Calu3 (cell line): ENCODE measurements around the gene HDGFL3. TPM values are rescaled to one million over a fixed set of nuclear protein-coding genes. Genes with fewer than 3 reads are reported as not detected.

ENCODE experiments used
- BruUV-seq: library from RNA; stranded (reverse); fragments of 400-500 nt; replicated peaks from 2 replicates; lab custom pipeline; 2021; lab: Mats Ljungman, UMichigan
- CTCF ChIA-PET: fragments of 300-600 bp; sonication (Branson Sonifier 250); formaldehyde crosslinking; loops from one replicate; lab custom pipeline; 2022; ENCODE audit warnings: antibody characterized with exemption; lab: Charles Lee
- DNase-seq: peaks from one replicate; pipeline ENCODE4 v3.0.0; 2022
- H3K27ac Mint-ChIP-seq: one replicate; pipeline ENCODE4 v1.8.0; 2022; ENCODE audit warnings: mixed read lengths; ENCODE audit not compliant: unreplicated experiment
- H3K27me3 Mint-ChIP-seq: one replicate; pipeline ENCODE4 v1.8.0; 2022; ENCODE audit warnings: mixed read lengths; ENCODE audit not compliant: unreplicated experiment
- H3K36me3 Mint-ChIP-seq: one replicate; pipeline ENCODE4 v1.8.0; 2022; ENCODE audit warnings: mild to moderate bottlenecking, moderate library complexity, mixed read lengths; ENCODE audit not compliant: insufficient read depth, unreplicated experiment
- H3K4me1 Mint-ChIP-seq: one replicate; pipeline ENCODE4 v1.8.0; 2022; ENCODE audit warnings: mild to moderate bottlenecking, low read depth, mixed read lengths; ENCODE audit not compliant: unreplicated experiment
- H3K4me3 Mint-ChIP-seq: one replicate; pipeline ENCODE4 v1.8.0; 2022; ENCODE audit warnings: mild to moderate bottlenecking, low read depth, moderate library complexity, mixed read lengths; ENCODE audit not compliant: unreplicated experiment
- H3K9me3 Mint-ChIP-seq: one replicate; pipeline ENCODE4 v1.8.0; 2022; ENCODE audit warnings: low read depth, mixed read lengths; ENCODE audit not compliant: unreplicated experiment
- intact Hi-C: fragments of 100-400 bp; cut with micrococcal nuclease; formaldehyde crosslinking; loops from one replicate; pipeline ENCODE4 v1.10.0; 2022; ENCODE audit not compliant: unreplicated experiment
- total RNA-seq: library from RNA; stranded (reverse); gene quantifications from 2 replicates; pipeline ENCODE4 v1.2.3, GENCODE V29; 2022
- TF ChIP-seq, protein P1 (sequence below): fragments of 200-600 bp; IDR thresholded peaks from one replicate; pipeline ENCODE4 v1.8.0; 2022; ENCODE audit warnings: antibody characterized with exemption; ENCODE audit not compliant: unreplicated experiment

HDGFL3 gene
- total RNA-seq, 1 experiment from 2014 or later, result 69.4 TPM

- no TSS peak for BruUV-seq
- H3K4me1 Mint-ChIP-seq, result peaks cover 11% of the 10 kb centered on the region
- no peak overlapping the region for H3K27ac Mint-ChIP-seq
- peaks cover 4% of the 10 kb centered on the region for H3K9me3 Mint-ChIP-seq
- H3K4me3 Mint-ChIP-seq, result no peak overlapping the region
- intact Hi-C loops, result no loop called here
- peaks cover 5% of the 10 kb centered on the region for H3K36me3 Mint-ChIP-seq
- CTCF ChIA-PET, result interaction anchor here (1.0 kb wide), 1 partner anchor 19 kb away, joined by 3 read pairs; no protein-coding TSS in a partner anchor
- peaks cover 34% of the 10 kb centered on the region for H3K27me3 Mint-ChIP-seq
- DNase-seq, result no peak
- TF ChIP-seq, protein P1, sequence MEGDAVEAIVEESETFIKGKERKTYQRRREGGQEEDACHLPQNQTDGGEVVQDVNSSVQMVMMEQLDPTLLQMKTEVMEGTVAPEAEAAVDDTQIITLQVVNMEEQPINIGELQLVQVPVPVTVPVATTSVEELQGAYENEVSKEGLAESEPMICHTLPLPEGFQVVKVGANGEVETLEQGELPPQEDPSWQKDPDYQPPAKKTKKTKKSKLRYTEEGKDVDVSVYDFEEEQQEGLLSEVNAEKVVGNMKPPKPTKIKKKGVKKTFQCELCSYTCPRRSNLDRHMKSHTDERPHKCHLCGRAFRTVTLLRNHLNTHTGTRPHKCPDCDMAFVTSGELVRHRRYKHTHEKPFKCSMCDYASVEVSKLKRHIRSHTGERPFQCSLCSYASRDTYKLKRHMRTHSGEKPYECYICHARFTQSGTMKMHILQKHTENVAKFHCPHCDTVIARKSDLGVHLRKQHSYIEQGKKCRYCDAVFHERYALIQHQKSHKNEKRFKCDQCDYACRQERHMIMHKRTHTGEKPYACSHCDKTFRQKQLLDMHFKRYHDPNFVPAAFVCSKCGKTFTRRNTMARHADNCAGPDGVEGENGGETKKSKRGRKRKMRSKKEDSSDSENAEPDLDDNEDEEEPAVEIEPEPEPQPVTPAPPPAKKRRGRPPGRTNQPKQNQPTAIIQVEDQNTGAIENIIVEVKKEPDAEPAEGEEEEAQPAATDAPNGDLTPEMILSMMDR, result no peak
These were observed 98.1 kb downstream of the HDGFL3 start for GRCh38 chr15:83109532-83109931.

DNA sequence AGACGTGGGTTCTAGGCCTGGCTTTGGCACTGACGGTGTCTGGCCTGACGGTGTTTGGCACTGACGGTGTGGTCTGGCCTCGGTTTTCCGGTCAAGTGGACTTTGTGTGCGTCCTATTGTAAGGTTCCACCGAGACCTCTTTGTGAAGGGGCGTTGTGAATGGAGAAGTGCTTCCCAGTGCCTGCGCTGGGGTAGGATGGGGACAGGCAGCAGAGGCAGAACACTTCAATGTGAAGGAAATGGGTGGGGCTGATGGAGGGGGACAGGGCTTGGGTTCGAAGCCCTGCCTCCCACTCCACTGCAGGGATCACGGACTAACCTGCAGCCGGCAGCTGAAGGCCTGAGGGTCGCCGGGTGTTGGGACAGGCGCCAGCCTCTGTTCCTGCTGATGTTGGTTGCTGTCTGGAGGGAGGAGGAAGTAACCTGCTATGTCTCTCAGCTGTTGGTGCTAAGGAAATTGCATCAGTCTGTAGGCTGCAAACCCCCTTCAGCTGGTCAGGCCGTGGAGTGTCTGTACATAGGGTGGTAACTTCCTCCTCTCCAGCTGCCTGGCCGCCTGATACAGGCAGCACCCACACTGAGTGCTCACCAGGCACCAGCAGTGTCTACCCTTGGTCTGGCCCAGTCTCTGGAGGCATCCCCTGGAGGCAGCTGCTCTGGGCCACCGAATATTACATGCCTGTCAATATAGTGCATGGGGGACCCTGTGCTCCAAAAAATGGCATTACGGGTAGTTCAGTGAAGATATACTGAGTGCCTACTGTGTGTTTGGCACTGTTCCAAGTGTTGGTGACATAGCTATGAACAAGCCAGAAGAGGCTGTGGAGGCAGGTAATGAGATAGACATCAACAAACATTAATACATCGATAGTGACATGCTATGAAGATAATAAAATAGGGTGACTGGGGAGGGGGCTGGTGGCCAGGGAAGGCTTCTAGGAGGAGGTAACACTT lies 99.1 kb downstream of the HDGFL3 start:
- no peak overlapping the region for H3K27ac Mint-ChIP-seq

DNA sequence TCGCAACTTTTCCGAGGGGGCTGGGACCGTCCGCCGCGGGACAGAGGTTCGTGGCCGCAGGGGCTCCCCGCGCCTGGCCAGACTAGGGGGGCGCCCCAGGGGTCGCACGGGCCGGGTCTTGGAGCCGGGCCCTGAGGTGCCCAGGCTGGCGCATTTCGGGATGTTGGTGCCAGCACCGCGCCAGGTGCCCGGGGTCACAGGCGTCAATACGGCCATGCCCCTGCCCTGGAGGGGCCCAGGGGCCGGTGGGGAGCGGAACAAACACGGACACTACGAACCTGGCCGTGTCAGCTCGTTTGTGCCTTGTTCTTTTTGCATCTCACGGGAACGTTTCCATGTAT lies 99.8 kb downstream of the HDGFL3 start:
- no TSS peak for BruUV-seq
- CTCF ChIA-PET, result no interaction called here
- H3K36me3 Mint-ChIP-seq, result peaks cover 5% of the 10 kb centered on the region
- TF ChIP-seq, protein P1, result no peak
- H3K27me3 Mint-ChIP-seq, result peaks cover 36% of the 10 kb centered on the region
- peaks cover 11% of the 10 kb centered on the region for H3K4me1 Mint-ChIP-seq
- intact Hi-C loops, result no loop called here
- no peak for DNase-seq
- H3K4me3 Mint-ChIP-seq, result no peak overlapping the region
- peaks cover 4% of the 10 kb centered on the region for H3K9me3 Mint-ChIP-seq
- H3K27ac Mint-ChIP-seq, result no peak overlapping the region

More for the DNA sequence above, 99.1 kb downstream of the HDGFL3 start:
- peaks cover 4% of the 10 kb centered on the region for H3K9me3 Mint-ChIP-seq
- BruUV-seq, result no TSS peak
- DNase-seq, result peak; percentile 14
- intact Hi-C loops, result no loop called here
- H3K27me3 Mint-ChIP-seq, result peaks cover 34% of the 10 kb centered on the region
- H3K4me1 Mint-ChIP-seq, result peaks cover 11% of the 10 kb centered on the region
- CTCF ChIA-PET, result no interaction called here
- TF ChIP-seq, protein P1, result no peak
- H3K4me3 Mint-ChIP-seq, result no peak overlapping the region
- peaks cover 5% of the 10 kb centered on the region for H3K36me3 Mint-ChIP-seq

DNA sequence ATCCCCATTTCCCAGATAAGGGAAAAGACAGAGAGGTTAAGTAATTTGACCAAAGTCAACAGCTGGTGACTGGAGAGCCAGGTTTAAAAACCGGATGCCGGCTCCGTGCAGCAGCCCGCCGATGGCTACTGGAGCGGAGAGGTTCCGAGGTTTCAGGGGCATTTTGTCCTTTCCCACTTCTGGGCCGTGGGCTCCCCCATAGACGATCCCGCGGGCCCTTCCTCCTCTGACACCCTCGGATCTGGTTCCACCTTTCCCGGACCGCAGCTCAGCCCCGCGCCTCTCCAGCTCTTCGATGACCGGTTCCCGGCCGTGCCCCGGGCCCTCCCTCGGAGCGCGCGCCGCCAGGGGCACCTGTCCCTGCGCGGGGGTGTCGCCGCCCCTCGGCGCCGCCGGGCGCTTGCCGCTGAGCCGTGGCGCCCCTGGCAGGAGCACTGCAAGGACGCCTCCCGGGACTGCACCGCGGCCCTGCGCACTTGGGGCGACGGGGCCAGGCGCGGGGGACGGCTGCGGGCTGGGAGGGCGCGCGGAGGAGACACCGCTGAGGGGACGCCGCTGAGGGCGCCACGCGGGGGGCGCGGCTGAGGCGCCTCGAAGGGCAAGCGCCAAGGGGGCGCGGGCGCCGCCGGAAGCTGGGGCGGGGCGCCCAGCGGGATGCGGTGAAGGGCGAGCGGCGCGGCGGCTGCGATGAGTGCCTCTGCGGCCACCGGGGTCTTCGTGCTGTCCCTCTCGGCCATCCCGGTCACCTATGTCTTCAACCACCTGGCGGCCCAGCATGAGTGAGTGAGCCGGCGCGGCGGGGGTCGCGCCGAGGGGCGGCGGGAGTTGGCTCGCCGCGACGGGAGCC lies 100.4 kb downstream of the HDGFL3 start, which contains the start of gene TM6SF1:
TSS of gene TM6SF1 (plus strand) at position 652 of the 847 bp plus-strand sequence. CDS start at position 688, 36 bp downstream.
- Mint-ChIP-seq H3K27me3 (peaks cover 41% of the 10 kb centered on the region), H3K9me3 (peaks cover 4% of the 10 kb centered on the region), H3K4me3 (peak within 1 kb of the TSS; percentile 23), H3K36me3 (peaks cover 5% of the 10 kb centered on the region), H3K4me1 (peaks cover 11% of the 10 kb centered on the region), H3K27ac (no peak within 1 kb of the TSS)
- TF ChIP-seq, protein P1, result no peak
- intact Hi-C loops, result no loop called here
- CTCF ChIA-PET, result no interaction called here
- peak; percentile 9 for DNase-seq
- BruUV-seq, result no TSS peak
